ENCODE data around the gene SLC1A7.

The SLC1A7 gene

GRCh38 chr1:53076721-53077598, 65.5 kb downstream of the SLC1A7 start:
- no peak for DNase-seq (ENCODE audit: low read depth in 2 of 3, low spot score in 1 of 3)

GRCh38 chr1:53076165-53076564, 66.3 kb downstream of the SLC1A7 start:
- no peak for DNase-seq (ENCODE audit: low read depth in 2 of 3, low spot score in 1 of 3)

- no peak for DNase-seq (ENCODE audit: low read depth in 2 of 3, low spot score in 1 of 3)
Observed at GRCh38 chr1:53075761-53076163, 66.7 kb downstream of the SLC1A7 start.

GRCh38 chr1:53075206-53075605, 67.2 kb downstream of the SLC1A7 start:
- no peak for DNase-seq (ENCODE audit: low read depth in 2 of 3, low spot score in 1 of 3)

- no peak for DNase-seq (ENCODE audit: low read depth in 2 of 3, low spot score in 1 of 3)
Observed at GRCh38 chr1:53074313-53075154, 67.9 kb downstream of the SLC1A7 start.

GRCh38 chr1:53073868-53074311, 68.5 kb downstream of the SLC1A7 start:
- no peak for DNase-seq (ENCODE audit: low read depth in 2 of 3, low spot score in 1 of 3)

- DNase-seq (ENCODE audit: low read depth in 2 of 3, low spot score in 1 of 3), result no peak
Observed at GRCh38 chr1:53073287-53073686, 69.2 kb downstream of the SLC1A7 start.

GRCh38 chr1:53071915-53072314, 70.5 kb downstream of the SLC1A7 start:
- DNase-seq (ENCODE audit: low read depth in 2 of 3, low spot score in 1 of 3), result no peak

GRCh38 chr1:53071167-53071865, 71.1 kb downstream of the SLC1A7 start:
- no peak for DNase-seq (ENCODE audit: low read depth in 2 of 3, low spot score in 1 of 3)

- no peak for DNase-seq (ENCODE audit: low read depth in 2 of 3, low spot score in 1 of 3)
Observed at GRCh38 chr1:53070621-53071020, 71.8 kb downstream of the SLC1A7 start.

- DNase-seq (ENCODE audit: low read depth in 2 of 3, low spot score in 1 of 3), result no peak
Observed at GRCh38 chr1:53069663-53070327, 72.6 kb downstream of the SLC1A7 start.

GRCh38 chr1:53069265-53069662, 73.2 kb downstream of the SLC1A7 start:
- DNase-seq (ENCODE audit: low read depth in 2 of 3, low spot score in 1 of 3), result no peak

GRCh38 chr1:53068314-53069099, 73.9 kb downstream of the SLC1A7 start:
- DNase-seq (ENCODE audit: low read depth in 2 of 3, low spot score in 1 of 3), result no peak

- no peak for DNase-seq (ENCODE audit: low read depth in 2 of 3, low spot score in 1 of 3)
Observed at GRCh38 chr1:53067886-53068285, 74.6 kb downstream of the SLC1A7 start.

GRCh38 chr1:53066891-53067738, 75.3 kb downstream of the SLC1A7 start:
- no peak for DNase-seq (ENCODE audit: low read depth in 2 of 3, low spot score in 1 of 3)

GRCh38 chr1:53066488-53066887, 76.0 kb downstream of the SLC1A7 start:
- no peak for DNase-seq (ENCODE audit: low read depth in 2 of 3, low spot score in 1 of 3)

- no peak for DNase-seq (ENCODE audit: low read depth in 2 of 3, low spot score in 1 of 3)
Observed at GRCh38 chr1:53065391-53065790, 77.0 kb downstream of the SLC1A7 start.

- no peak for DNase-seq (ENCODE audit: low read depth in 2 of 3, low spot score in 1 of 3)
Observed at GRCh38 chr1:53063744-53064515, 78.5 kb downstream of the SLC1A7 start.

Data from stimulated activated CD4-positive, alpha-beta T cell treated with anti-CD3 and anti-CD28 coated beads, Interleukin-12 subunit alpha, Interleukin-12 subunit beta, amount 100 ng/mL, for 48 hours (primary cell).